HL-60 (cell line): ENCODE data around the gene CALML6.

Source experiments
- DNase-seq, 2 experiments: peaks; one replicate each; pipeline ENCODE4 v3.0.0-alpha.2; 2010 to 2020; ENCODE audit warnings: low read depth in 1 of 2, low spot score in 1 of 2
- H3K27ac ChIP-seq: fragments of 250-450 bp; sonication (Bioruptor Pico); replicated peaks from 2 replicates; pipeline ENCODE4 v1.5.1; 2020; ENCODE audit warnings: mild to moderate bottlenecking, moderate library complexity
- H3K27me3 ChIP-seq: fragments of 250-450 bp; sonication (Bioruptor Pico); 2 replicates; pipeline ENCODE4 v1.5.1; 2021; ENCODE audit warnings: mild to moderate bottlenecking, moderate library complexity; ENCODE audit not compliant: insufficient read depth, poor library complexity, severe bottlenecking
- H3K4me3 ChIP-seq: replicated peaks from 2 replicates; pipeline ENCODE4 v1.5.1; 2011; ENCODE audit warnings: mild to moderate bottlenecking, control low read depth, low read length; ENCODE audit not compliant: insufficient read depth
- GABPA ChIP-seq: IDR thresholded peaks from 2 replicates; pipeline ENCODE4 v1.6.1; 2012; ENCODE audit warnings: low read depth
- POLR2AphosphoS5 ChIP-seq: IDR thresholded peaks from 2 replicates; pipeline ENCODE4 v1.6.1; 2012; ENCODE audit warnings: low read depth
- SPI1 ChIP-seq: IDR thresholded peaks from 2 replicates; pipeline ENCODE4 v1.6.1; 2012; ENCODE audit warnings: low read depth, mild to moderate bottlenecking, borderline replicate concordance
- TF ChIP-seq, protein P1 (sequence below): IDR thresholded peaks from 2 replicates; pipeline ENCODE4 v1.6.1; 2012; ENCODE audit warnings: low read depth; ENCODE audit not compliant: insufficient replicate concordance
- TF ChIP-seq, protein P2 (sequence below): IDR thresholded peaks from one replicate; pipeline ENCODE4 v1.5.1; 2011; ENCODE audit warnings: low read length, control low read depth, inconsistent platforms; ENCODE audit not compliant: insufficient read depth

The CALML6 gene

DNA sequence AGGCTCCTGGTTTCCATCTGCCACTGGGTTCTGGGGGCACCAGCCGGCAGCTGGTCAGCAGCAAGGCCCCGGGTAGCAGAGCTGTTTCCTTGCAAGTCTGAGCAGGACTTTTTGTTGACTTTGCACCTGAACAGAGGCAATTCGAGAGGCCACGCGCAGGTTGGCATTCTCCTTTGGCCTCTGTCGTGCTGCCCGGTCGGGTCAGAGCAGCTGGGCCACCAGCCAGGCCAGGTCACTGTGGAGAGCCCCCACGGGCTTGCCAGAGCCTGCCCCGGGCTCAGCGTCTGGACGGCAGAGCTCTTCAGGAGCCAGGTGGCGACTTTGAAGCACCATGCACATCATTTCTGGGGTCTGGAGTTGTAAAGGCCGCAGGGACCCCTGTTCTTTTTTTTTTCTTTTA, 32.4 kb downstream of the CALML6 start:
- H3K27me3 ChIP-seq: no peaks in the 10 kb centered on the region
- no peak overlapping the region for H3K27ac ChIP-seq
- no peak for DNase-seq
- TF ChIP-seq, protein P1, sequence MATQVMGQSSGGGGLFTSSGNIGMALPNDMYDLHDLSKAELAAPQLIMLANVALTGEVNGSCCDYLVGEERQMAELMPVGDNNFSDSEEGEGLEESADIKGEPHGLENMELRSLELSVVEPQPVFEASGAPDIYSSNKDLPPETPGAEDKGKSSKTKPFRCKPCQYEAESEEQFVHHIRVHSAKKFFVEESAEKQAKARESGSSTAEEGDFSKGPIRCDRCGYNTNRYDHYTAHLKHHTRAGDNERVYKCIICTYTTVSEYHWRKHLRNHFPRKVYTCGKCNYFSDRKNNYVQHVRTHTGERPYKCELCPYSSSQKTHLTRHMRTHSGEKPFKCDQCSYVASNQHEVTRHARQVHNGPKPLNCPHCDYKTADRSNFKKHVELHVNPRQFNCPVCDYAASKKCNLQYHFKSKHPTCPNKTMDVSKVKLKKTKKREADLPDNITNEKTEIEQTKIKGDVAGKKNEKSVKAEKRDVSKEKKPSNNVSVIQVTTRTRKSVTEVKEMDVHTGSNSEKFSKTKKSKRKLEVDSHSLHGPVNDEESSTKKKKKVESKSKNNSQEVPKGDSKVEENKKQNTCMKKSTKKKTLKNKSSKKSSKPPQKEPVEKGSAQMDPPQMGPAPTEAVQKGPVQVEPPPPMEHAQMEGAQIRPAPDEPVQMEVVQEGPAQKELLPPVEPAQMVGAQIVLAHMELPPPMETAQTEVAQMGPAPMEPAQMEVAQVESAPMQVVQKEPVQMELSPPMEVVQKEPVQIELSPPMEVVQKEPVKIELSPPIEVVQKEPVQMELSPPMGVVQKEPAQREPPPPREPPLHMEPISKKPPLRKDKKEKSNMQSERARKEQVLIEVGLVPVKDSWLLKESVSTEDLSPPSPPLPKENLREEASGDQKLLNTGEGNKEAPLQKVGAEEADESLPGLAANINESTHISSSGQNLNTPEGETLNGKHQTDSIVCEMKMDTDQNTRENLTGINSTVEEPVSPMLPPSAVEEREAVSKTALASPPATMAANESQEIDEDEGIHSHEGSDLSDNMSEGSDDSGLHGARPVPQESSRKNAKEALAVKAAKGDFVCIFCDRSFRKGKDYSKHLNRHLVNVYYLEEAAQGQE: no peak
- TF ChIP-seq SPI1 (no peak), POLR2AphosphoS5 (no peak), GABPA (no peak)
- TF ChIP-seq, protein P2, sequence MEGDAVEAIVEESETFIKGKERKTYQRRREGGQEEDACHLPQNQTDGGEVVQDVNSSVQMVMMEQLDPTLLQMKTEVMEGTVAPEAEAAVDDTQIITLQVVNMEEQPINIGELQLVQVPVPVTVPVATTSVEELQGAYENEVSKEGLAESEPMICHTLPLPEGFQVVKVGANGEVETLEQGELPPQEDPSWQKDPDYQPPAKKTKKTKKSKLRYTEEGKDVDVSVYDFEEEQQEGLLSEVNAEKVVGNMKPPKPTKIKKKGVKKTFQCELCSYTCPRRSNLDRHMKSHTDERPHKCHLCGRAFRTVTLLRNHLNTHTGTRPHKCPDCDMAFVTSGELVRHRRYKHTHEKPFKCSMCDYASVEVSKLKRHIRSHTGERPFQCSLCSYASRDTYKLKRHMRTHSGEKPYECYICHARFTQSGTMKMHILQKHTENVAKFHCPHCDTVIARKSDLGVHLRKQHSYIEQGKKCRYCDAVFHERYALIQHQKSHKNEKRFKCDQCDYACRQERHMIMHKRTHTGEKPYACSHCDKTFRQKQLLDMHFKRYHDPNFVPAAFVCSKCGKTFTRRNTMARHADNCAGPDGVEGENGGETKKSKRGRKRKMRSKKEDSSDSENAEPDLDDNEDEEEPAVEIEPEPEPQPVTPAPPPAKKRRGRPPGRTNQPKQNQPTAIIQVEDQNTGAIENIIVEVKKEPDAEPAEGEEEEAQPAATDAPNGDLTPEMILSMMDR: no peak
- H3K4me3 ChIP-seq: no peak overlapping the region

DNA sequence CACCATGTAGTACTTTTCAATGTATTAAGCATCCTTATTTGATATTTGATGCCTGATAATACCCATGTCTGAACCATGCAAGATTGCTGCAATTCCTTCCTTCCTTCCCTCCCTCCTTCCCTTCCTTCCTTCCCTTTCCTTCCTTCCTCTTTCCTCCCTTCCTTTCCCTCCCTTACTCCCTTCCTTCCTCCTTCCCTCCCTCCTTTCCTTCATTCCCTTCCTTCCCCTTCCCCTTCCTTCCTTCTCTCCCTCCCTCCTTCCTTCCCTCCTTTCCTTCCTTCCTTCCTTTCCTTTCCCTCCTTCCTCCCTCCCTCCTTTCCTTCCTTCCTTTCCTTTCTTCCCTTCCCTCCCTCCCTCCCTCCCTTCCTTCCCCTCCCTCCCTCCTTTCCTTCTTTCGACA, 33.7 kb downstream of the CALML6 start:
- H3K27ac ChIP-seq: no peak overlapping the region
- DNase-seq: no peak
- TF ChIP-seq POLR2AphosphoS5 (no peak), SPI1 (no peak), GABPA (no peak)
- TF ChIP-seq, protein P2: no peak
- TF ChIP-seq, protein P1: no peak
- no peaks in the 10 kb centered on the region for H3K27me3 ChIP-seq
- H3K4me3 ChIP-seq: no peak overlapping the region

DNA sequence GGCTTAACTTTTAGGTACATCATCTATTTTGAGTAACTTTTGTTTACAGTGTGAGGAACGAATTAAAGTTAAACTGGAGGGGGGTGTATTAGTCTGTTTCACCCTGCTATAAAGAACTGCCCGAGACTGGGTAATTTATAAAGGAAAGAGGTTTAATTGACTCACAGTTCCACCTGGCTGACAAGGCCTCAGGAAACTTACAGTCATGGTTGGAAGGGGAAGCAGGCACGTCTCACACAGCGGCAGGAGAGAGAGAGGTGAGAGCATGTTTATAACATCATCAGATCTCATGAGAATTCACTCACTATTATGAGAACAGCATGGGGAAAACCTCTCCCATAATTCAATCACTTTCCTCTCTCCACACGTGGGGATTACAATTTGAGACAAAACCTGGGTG, 35.9 kb downstream of the CALML6 start:
- no peak overlapping the region for H3K27ac ChIP-seq
- DNase-seq: no peak
- H3K4me3 ChIP-seq: no peak overlapping the region
- no peaks in the 10 kb centered on the region for H3K27me3 ChIP-seq
- TF ChIP-seq, protein P2: no peak
- TF ChIP-seq SPI1: no peak
- no peak for TF ChIP-seq GABPA
- TF ChIP-seq, protein P1: no peak
- no peak for TF ChIP-seq POLR2AphosphoS5
